Neural cell (in vitro differentiated cells): Measurements from ENCODE around the gene RUFY3.

Experiments
- EP300 ChIP-seq: fragments of 450-650 bp; conservative IDR thresholded peaks from 2 replicates; pipeline ENCODE4 v1.6.1; 2014; ENCODE audit warnings: antibody characterized with exemption, mild to moderate bottlenecking, moderate library complexity; ENCODE audit not compliant: poor library complexity, severe bottlenecking
- EZH2 ChIP-seq: fragments of 200-600, 300-800 bp; shearing (Covaris generic), sonication (generic); IDR thresholded peaks from 2 replicates; pipeline ENCODE4 v1.6.1; 2014; ENCODE audit warnings: antibody characterized with exemption, low read length, borderline replicate concordance, mild to moderate bottlenecking; ENCODE audit not compliant: insufficient read depth, poor library complexity, severe bottlenecking
- MXI1 ChIP-seq: fragments of 450-650 bp; conservative IDR thresholded peaks from 2 replicates; pipeline ENCODE4 v1.6.1; 2014; ENCODE audit warnings: antibody characterized with exemption, mild to moderate bottlenecking; ENCODE audit not compliant: poor library complexity, severe bottlenecking
- POLR2AphosphoS5 ChIP-seq: IDR thresholded peaks from 2 replicates; pipeline ENCODE4 v1.6.1; 2012
- RAD21 ChIP-seq: fragments of 450-650 bp; conservative IDR thresholded peaks from 2 replicates; pipeline ENCODE4 v1.6.1; 2014; ENCODE audit warnings: antibody characterized with exemption, mild to moderate bottlenecking, moderate library complexity
- SMC3 ChIP-seq: fragments of 450-650 bp; conservative IDR thresholded peaks from 2 replicates; pipeline ENCODE4 v1.6.1; 2014; ENCODE audit warnings: antibody characterized with exemption, mild to moderate bottlenecking, moderate library complexity; ENCODE audit not compliant: poor library complexity
- TAF1 ChIP-seq: IDR thresholded peaks from 2 replicates; pipeline ENCODE4 v1.6.1; 2012; ENCODE audit warnings: low read depth
- TF ChIP-seq, protein P1 (sequence below): fragments of 450-650 bp; IDR thresholded peaks from 2 replicates; pipeline ENCODE4 v1.5.1; 2014; ENCODE audit warnings: antibody characterized with exemption, mild to moderate bottlenecking, moderate library complexity; ENCODE audit not compliant: poor library complexity, severe bottlenecking
- TF ChIP-seq, protein P2 (sequence below): IDR thresholded peaks from 2 replicates; pipeline ENCODE4 v1.6.1; 2012; ENCODE audit warnings: borderline replicate concordance

DNA sequence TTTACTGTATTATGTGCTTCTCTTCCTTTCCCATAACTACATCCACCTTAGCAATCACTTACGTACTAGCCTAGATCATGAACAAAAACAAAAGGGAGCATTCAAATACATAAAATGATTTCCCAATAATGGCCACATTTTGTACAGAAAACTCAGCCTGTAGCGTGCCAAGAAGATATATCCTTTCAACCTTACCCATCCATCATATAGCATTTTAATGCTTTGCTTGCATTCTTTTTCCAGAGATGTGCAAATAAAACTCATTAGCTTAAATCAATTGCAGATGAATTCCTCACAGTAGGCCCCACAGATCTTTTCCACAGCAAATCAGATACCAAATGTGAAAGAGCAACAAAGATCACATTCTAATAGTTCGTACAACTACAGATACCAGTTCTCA is 97.2 kb downstream of the RUFY3 start:
- TF ChIP-seq RAD21: no peak
- TF ChIP-seq TAF1: no peak
- TF ChIP-seq, protein P1, sequence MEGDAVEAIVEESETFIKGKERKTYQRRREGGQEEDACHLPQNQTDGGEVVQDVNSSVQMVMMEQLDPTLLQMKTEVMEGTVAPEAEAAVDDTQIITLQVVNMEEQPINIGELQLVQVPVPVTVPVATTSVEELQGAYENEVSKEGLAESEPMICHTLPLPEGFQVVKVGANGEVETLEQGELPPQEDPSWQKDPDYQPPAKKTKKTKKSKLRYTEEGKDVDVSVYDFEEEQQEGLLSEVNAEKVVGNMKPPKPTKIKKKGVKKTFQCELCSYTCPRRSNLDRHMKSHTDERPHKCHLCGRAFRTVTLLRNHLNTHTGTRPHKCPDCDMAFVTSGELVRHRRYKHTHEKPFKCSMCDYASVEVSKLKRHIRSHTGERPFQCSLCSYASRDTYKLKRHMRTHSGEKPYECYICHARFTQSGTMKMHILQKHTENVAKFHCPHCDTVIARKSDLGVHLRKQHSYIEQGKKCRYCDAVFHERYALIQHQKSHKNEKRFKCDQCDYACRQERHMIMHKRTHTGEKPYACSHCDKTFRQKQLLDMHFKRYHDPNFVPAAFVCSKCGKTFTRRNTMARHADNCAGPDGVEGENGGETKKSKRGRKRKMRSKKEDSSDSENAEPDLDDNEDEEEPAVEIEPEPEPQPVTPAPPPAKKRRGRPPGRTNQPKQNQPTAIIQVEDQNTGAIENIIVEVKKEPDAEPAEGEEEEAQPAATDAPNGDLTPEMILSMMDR: no peak
- TF ChIP-seq EP300: no peak
- TF ChIP-seq, protein P2, sequence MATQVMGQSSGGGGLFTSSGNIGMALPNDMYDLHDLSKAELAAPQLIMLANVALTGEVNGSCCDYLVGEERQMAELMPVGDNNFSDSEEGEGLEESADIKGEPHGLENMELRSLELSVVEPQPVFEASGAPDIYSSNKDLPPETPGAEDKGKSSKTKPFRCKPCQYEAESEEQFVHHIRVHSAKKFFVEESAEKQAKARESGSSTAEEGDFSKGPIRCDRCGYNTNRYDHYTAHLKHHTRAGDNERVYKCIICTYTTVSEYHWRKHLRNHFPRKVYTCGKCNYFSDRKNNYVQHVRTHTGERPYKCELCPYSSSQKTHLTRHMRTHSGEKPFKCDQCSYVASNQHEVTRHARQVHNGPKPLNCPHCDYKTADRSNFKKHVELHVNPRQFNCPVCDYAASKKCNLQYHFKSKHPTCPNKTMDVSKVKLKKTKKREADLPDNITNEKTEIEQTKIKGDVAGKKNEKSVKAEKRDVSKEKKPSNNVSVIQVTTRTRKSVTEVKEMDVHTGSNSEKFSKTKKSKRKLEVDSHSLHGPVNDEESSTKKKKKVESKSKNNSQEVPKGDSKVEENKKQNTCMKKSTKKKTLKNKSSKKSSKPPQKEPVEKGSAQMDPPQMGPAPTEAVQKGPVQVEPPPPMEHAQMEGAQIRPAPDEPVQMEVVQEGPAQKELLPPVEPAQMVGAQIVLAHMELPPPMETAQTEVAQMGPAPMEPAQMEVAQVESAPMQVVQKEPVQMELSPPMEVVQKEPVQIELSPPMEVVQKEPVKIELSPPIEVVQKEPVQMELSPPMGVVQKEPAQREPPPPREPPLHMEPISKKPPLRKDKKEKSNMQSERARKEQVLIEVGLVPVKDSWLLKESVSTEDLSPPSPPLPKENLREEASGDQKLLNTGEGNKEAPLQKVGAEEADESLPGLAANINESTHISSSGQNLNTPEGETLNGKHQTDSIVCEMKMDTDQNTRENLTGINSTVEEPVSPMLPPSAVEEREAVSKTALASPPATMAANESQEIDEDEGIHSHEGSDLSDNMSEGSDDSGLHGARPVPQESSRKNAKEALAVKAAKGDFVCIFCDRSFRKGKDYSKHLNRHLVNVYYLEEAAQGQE: no peak
- no peak for TF ChIP-seq POLR2AphosphoS5
- TF ChIP-seq MXI1: no peak
- no peak for TF ChIP-seq EZH2
- no peak for TF ChIP-seq SMC3
